ENCODE results near the gene CSF3R. TPM values are rescaled to one million over a fixed set of nuclear protein-coding genes. Genes with fewer than 3 reads are reported as not detected.

CSF3R gene
- total and polyA plus RNA-seq, 2 donors (not counting 3 experiments of a cell fraction or from before 2014, with no cell fraction given): not detected

GRCh38 chr1:36494971-36495370, 12.3 kb upstream of the CSF3R start:
- POLR2A ChIA-PET: no interaction called here
- Histone ChIP-seq H3K4me1 (ENCODE audit: control insufficient read depth, extremely low read depth, insufficient read depth, low read length) (no peaks in the 10 kb centered on the region), H3K36me3 (ENCODE audit: control insufficient read depth in 2 of 2, extremely low read depth in 1 of 2, insufficient read depth in 2 of 2, low read length in 2 of 2) (no peaks in the 10 kb centered on the region), H4K20me1 (replicated peaks; ENCODE audit: control insufficient read depth, extremely low read depth, insufficient read depth, low read length) (no peaks in the 10 kb centered on the region), H3K79me2 (ENCODE audit: control insufficient read depth, insufficient read depth, low read length) (no peaks in the 10 kb centered on the region), H3K27me3 (ENCODE audit: control insufficient read depth in 2 of 2, insufficient read depth in 2 of 2, low read length in 2 of 2) (peaks cover 2% of the 10 kb centered on the region in 2 experiments), H3K27ac (ENCODE audit: insufficient read depth, low read depth, low read length) (no peak overlapping the region), H3K4me2 (ENCODE audit: insufficient read depth, low read length) (no peak overlapping the region), H2AFZ (ENCODE audit: low read depth, low read length) (no peak overlapping the region), H3K9me3 (replicated peaks; ENCODE audit: control insufficient read depth, insufficient read depth, low read length) (no peaks in the 10 kb centered on the region), H3K9me1 (replicated peaks; ENCODE audit: control insufficient read depth, extremely low read depth, insufficient read depth, low read length) (no peaks in the 10 kb centered on the region), H3K9ac (replicated peaks; ENCODE audit: extremely low read depth, insufficient read depth, low read length) (no peak overlapping the region), H3K4me3 (replicated peaks in 1 of 3; ENCODE audit: insufficient read depth in 1 of 3, low read depth in 1 of 3, low read length in 3 of 3) (no peak overlapping the region)
- FAIRE-seq (no peak), DNase-seq (ENCODE audit: low read depth, low spot score) (no peak)
- intact Hi-C loops (cut with micrococcal nuclease): no loop called here
- BruUV-seq (replicated peaks): no TSS peak
- TF ChIP-seq, protein P1, sequence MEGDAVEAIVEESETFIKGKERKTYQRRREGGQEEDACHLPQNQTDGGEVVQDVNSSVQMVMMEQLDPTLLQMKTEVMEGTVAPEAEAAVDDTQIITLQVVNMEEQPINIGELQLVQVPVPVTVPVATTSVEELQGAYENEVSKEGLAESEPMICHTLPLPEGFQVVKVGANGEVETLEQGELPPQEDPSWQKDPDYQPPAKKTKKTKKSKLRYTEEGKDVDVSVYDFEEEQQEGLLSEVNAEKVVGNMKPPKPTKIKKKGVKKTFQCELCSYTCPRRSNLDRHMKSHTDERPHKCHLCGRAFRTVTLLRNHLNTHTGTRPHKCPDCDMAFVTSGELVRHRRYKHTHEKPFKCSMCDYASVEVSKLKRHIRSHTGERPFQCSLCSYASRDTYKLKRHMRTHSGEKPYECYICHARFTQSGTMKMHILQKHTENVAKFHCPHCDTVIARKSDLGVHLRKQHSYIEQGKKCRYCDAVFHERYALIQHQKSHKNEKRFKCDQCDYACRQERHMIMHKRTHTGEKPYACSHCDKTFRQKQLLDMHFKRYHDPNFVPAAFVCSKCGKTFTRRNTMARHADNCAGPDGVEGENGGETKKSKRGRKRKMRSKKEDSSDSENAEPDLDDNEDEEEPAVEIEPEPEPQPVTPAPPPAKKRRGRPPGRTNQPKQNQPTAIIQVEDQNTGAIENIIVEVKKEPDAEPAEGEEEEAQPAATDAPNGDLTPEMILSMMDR (IDR thresholded peaks at IDR 0.05; ENCODE audit: extremely low read depth in 1 of 2, insufficient read depth in 1 of 2, low read depth in 1 of 2, low read length in 2 of 2): no peak
- no peak for TF ChIP-seq GATA2 (IDR thresholded peaks at IDR 0.05; ENCODE audit: insufficient read depth, insufficient read length, low read depth, low read length)
- TF ChIP-seq FOS (IDR thresholded peaks at IDR 0.05; ENCODE audit: borderline replicate concordance, insufficient read depth, low read length): no peak
- TF ChIP-seq POLR2AphosphoS5 (IDR thresholded peaks at IDR 0.05; ENCODE audit: insufficient read depth, low read depth, low read length): no peak
- TF ChIP-seq MYC (IDR thresholded peaks at IDR 0.05; ENCODE audit: low read depth, low read length): no peak
- TF ChIP-seq EZH2 (IDR thresholded peaks at IDR 0.05; ENCODE audit: borderline replicate concordance, low read depth, low read length, severe bottlenecking): no peak
- CTCF ChIA-PET: interaction anchor here (1.3 kb wide), 1 partner anchor 21 kb away, joined by 3 read pairs; no protein-coding TSS in a partner anchor
- dilution Hi-C loops (cut with MboI; ENCODE audit: extremely low pct_ligation_motif_present, low sequenced_read_pairs): no loop called here

Measured in endothelial cell of umbilical vein (primary cell).